Panc1 (cell line): Measurements from ENCODE around the gene ZNG1F.
"Not testable (repeated sequence)": the region's sequence is repeated elsewhere in the genome, so short reads cannot be mapped to it uniquely, and the experiment has no call there.

Source experiments
- CTCF ChIP-seq: fragments of 450-650 bp; IDR thresholded peaks from 2 replicates; pipeline ENCODE4 v1.5.1; 2017; ENCODE audit warnings: mild to moderate bottlenecking
- SIN3A ChIP-seq: IDR thresholded peaks from 2 replicates; pipeline ENCODE4 v1.6.1; 2012; ENCODE audit warnings: low read depth, mild to moderate bottlenecking, low read length, moderate library complexity, borderline replicate concordance; ENCODE audit not compliant: insufficient read depth

- TF ChIP-seq CTCF, SIN3A: not testable (repeated sequence)
Observed at GRCh38 chr9:41104542-41104941, 84.6 kb downstream of the ZNG1F start.
